ENCODE measurements around the gene TMEM163.

The TMEM163 gene

DNA sequence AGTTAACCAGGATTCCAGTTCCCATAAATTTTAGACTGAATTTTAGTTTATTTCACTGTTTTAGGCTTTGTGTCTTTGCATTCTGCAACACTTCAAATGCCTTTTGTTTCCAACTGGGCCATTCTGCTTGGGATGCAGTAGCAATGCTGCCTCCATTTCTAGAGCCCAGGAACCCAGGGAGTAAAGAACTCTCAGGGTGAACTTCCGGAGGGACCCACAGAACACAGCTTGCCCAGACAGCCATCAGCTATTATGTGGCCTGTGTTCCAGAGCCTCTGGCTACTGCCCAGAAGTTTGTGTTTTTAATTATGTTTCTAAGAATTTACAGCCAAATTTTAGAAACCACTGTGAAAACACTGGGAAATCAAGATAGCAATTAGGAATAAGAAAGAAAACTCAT, 145.1 kb downstream of the TMEM163 start:
- H3K9me3 ChIP-seq (ENCODE audit: control insufficient read depth, insufficient read depth, low read depth, low read length) = no peaks in the 10 kb centered on the region
- POLR2A ChIA-PET = no interaction called here
- H3K4me3 ChIP-seq (ENCODE audit: low read depth, low read length) = no peak overlapping the region
- H3K4me1 ChIP-seq (ENCODE audit: control insufficient read depth, insufficient read depth, low read length) = no peaks in the 10 kb centered on the region
- CTCF ChIA-PET = no interaction called here
- H3K36me3 ChIP-seq (ENCODE audit: control insufficient read depth in 2 of 2, insufficient read depth in 1 of 2, low read length in 2 of 2) = no peaks in the 10 kb centered on the region
- TF ChIP-seq, protein P1, sequence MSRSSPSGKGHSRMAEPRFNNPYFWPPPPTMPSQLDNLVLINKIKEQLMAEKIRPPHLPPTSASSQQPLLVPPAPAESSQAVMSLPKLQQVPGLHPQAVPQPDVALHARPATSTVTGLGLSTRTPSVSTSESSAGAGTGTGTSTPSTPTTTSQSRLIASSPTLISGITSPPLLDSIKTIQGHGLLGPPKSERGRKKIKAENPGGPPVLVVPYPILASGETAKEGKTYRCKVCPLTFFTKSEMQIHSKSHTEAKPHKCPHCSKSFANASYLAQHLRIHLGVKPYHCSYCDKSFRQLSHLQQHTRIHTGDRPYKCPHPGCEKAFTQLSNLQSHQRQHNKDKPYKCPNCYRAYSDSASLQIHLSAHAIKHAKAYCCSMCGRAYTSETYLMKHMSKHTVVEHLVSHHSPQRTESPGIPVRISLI (tag by site-specific recombination; IDR thresholded peaks at IDR 0.05) = no peak
- TF ChIP-seq ZNF239 (tag by site-specific recombination; IDR thresholded peaks at IDR 0.05) (no peak), ZNF791 (tag by site-specific recombination; IDR thresholded peaks at IDR 0.05) (no peak), ZNF112 (tag by site-specific recombination; IDR thresholded peaks at IDR 0.05) (no peak), ZBTB49 (tag by site-specific recombination; IDR thresholded peaks at IDR 0.05; ENCODE audit: low read depth) (no peak), ZNF571 (tag by site-specific recombination; IDR thresholded peaks at IDR 0.05) (no peak), ZNF394 (tag by site-specific recombination; IDR thresholded peaks at IDR 0.05; ENCODE audit: borderline replicate concordance) (no peak), ZSCAN16 (tag by site-specific recombination; IDR thresholded peaks at IDR 0.05) (no peak), ZNF785 (tag by site-specific recombination; IDR thresholded peaks at IDR 0.05) (no peak), ZNF768 (tag by site-specific recombination; IDR thresholded peaks at IDR 0.05) (no peak), ZNF488 (tag by site-specific recombination; IDR thresholded peaks at IDR 0.05) (no peak), ZNF416 (tag by site-specific recombination; IDR thresholded peaks at IDR 0.05) (no peak), ZFHX2 (tag by site-specific recombination; conservative IDR thresholded peaks at IDR 0.05) (no peak), ZBTB6 (tag by site-specific recombination; IDR thresholded peaks at IDR 0.05) (no peak)
- H3K27ac ChIP-seq (ENCODE audit: extremely low read depth, low read depth, low read length) = no peak overlapping the region

DNA sequence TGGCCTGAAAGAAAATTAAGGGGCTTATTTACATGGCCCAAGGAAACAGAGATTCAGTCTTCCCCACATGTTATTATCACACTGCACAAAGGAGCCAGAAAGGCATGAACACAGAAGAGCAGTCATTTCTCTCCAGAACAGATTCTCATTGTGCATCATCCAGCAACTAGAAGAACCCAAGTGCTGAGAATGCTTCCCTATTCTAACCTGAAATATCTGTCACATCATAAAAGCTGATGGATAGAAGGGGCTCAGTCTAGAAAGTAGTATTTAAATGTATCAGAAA, 145.8 kb downstream of the TMEM163 start:
- Histone ChIP-seq H3K4me3 (ENCODE audit: low read depth, low read length) (no peak overlapping the region), H3K4me1 (ENCODE audit: control insufficient read depth, insufficient read depth, low read length) (no peaks in the 10 kb centered on the region), H3K27ac (ENCODE audit: extremely low read depth, low read depth, low read length) (no peak overlapping the region), H3K9me3 (ENCODE audit: control insufficient read depth, insufficient read depth, low read depth, low read length) (no peaks in the 10 kb centered on the region), H3K36me3 (ENCODE audit: control insufficient read depth in 2 of 2, insufficient read depth in 1 of 2, low read length in 2 of 2) (no peaks in the 10 kb centered on the region)
- POLR2A ChIA-PET = no interaction called here
- CTCF ChIA-PET = no interaction called here
- no peak for TF ChIP-seq ZNF610 (tag by site-specific recombination; IDR thresholded peaks at IDR 0.05; ENCODE audit: borderline replicate concordance)
- TF ChIP-seq ZNF148 (tag by site-specific recombination; IDR thresholded peaks at IDR 0.05; ENCODE audit: borderline replicate concordance) = no peak
- no peak for TF ChIP-seq ZNF548 (tag by site-specific recombination; IDR thresholded peaks at IDR 0.05)
- no peak for TF ChIP-seq ZNF658 (tag by site-specific recombination; IDR thresholded peaks at IDR 0.05)
- no peak for TF ChIP-seq ZNF549 (tag by site-specific recombination; IDR thresholded peaks at IDR 0.05)
- TF ChIP-seq KLF9 (tag by site-specific recombination; IDR thresholded peaks at IDR 0.05; ENCODE audit: low read depth) = no peak
- TF ChIP-seq, protein P2, sequence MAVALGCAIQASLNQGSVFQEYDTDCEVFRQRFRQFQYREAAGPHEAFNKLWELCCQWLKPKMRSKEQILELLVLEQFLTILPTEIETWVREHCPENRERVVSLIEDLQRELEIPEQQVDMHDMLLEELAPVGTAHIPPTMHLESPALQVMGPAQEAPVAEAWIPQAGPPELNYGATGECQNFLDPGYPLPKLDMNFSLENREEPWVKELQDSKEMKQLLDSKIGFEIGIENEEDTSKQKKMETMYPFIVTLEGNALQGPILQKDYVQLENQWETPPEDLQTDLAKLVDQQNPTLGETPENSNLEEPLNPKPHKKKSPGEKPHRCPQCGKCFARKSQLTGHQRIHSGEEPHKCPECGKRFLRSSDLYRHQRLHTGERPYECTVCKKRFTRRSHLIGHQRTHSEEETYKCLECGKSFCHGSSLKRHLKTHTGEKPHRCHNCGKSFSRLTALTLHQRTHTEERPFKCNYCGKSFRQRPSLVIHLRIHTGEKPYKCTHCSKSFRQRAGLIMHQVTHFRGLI (tag by site-specific recombination; IDR thresholded peaks at IDR 0.05) = no peak
- no peak for TF ChIP-seq ZNF629 (tag by site-specific recombination; IDR thresholded peaks at IDR 0.05)
- no peak for TF ChIP-seq ZNF433 (tag by site-specific recombination; IDR thresholded peaks at IDR 0.05; ENCODE audit: low read depth)
- no peak for TF ChIP-seq KLF7 (tag by site-specific recombination; IDR thresholded peaks at IDR 0.05; ENCODE audit: borderline replicate concordance)
- no peak for TF ChIP-seq ZNF639 (tag by site-specific recombination; IDR thresholded peaks at IDR 0.05)
- TF ChIP-seq ZNF184 (tag by site-specific recombination; IDR thresholded peaks at IDR 0.05) = no peak
- no peak for TF ChIP-seq ZNF169 (tag by site-specific recombination; IDR thresholded peaks at IDR 0.05)
